Measurements from ENCODE around the gene C5orf63.
"Not testable (repeated sequence)": the region's sequence is repeated elsewhere in the genome, so short reads cannot be mapped to it uniquely, and the experiment has no call there.

C5orf63 gene

GRCh38 chr5:127070243-127070642 is 3.1 kb downstream of the C5orf63 start:
- no peak for DNase-seq

- peak; percentile 63 for DNase-seq
Measured at GRCh38 chr5:127068493-127069214, 4.6 kb downstream of the C5orf63 start.

- no peak for DNase-seq
Measured at GRCh38 chr5:127066721-127067120, 6.6 kb downstream of the C5orf63 start.

GRCh38 chr5:127064253-127064840 is 9.0 kb downstream of the C5orf63 start:
- DNase-seq: no peak

GRCh38 chr5:127063257-127063913 is 9.9 kb downstream of the C5orf63 start:
- DNase-seq: no peak

GRCh38 chr5:127061956-127062355 is 11.3 kb downstream of the C5orf63 start:
- no peak for DNase-seq

- DNase-seq: no peak
Measured at GRCh38 chr5:127061537-127061936, 11.8 kb downstream of the C5orf63 start.

- no peak for DNase-seq
Measured at GRCh38 chr5:127060470-127060985, 12.8 kb downstream of the C5orf63 start.

GRCh38 chr5:127056896-127057295 is 16.4 kb downstream of the C5orf63 start:
- DNase-seq: no peak

- DNase-seq: no peak
Measured at GRCh38 chr5:127055880-127056653, 17.2 kb downstream of the C5orf63 start.

GRCh38 chr5:127053551-127053950 is 19.8 kb downstream of the C5orf63 start:
- not testable (repeated sequence) for DNase-seq

GRCh38 chr5:127053049-127053448 is 20.3 kb downstream of the C5orf63 start:
- DNase-seq: no peak

GRCh38 chr5:127051591-127051990 is 21.7 kb downstream of the C5orf63 start:
- DNase-seq: no peak

GRCh38 chr5:127046343-127047072 is 26.8 kb downstream of the C5orf63 start:
- no peak for DNase-seq

GRCh38 chr5:127042593-127042992 is 30.7 kb downstream of the C5orf63 start:
- DNase-seq: no peak

GRCh38 chr5:127041571-127041970 is 31.7 kb downstream of the C5orf63 start:
- DNase-seq: peak; percentile 20

- DNase-seq: peak; percentile 35
Measured at GRCh38 chr5:127040796-127041520, 32.3 kb downstream of the C5orf63 start.

GRCh38 chr5:127038550-127038949 is 34.8 kb downstream of the C5orf63 start:
- DNase-seq: no peak

GRCh38 chr5:127031863-127032232 is 41.5 kb downstream of the C5orf63 start:
- DNase-seq: no peak

- no peak for DNase-seq
Measured at GRCh38 chr5:127031147-127031862, 42.0 kb downstream of the C5orf63 start.

All from kidney glomerular epithelial cell (primary cell).